Left kidney (tissue), 2 donors: ENCODE data around the gene PNPLA7. TPM values are rescaled to one million over a fixed set of nuclear protein-coding genes. Genes with fewer than 3 reads are reported as not detected.
A peak's percentile ranks its signal among the peaks of the same experiment; 100 is the strongest.
"Not testable (repeated sequence)": the region's sequence is repeated elsewhere in the genome, so short reads cannot be mapped to it uniquely, and the experiment has no call there.

ENCODE experiments used
- DNase-seq: peaks from one replicate; pipeline ENCODE4 v3.0.0-alpha.2; 2013
- polyA plus RNA-seq: library from polyadenylated mRNA; unstranded; fragments of 120-200 nt; gene quantifications from one replicate; pipeline ENCODE4 v1.2.1, GENCODE V29; 2013; ENCODE audit not compliant: insufficient read length

Gene PNPLA7
- polyA plus RNA-seq, 1 donor, result 3.7 TPM

GRCh38 chr9:137543237-137543963 lies 6.8 kb downstream of the PNPLA7 start:
- DNase-seq, result no peak

GRCh38 chr9:137542486-137542885 lies 7.7 kb downstream of the PNPLA7 start:
- no peak for DNase-seq

- DNase-seq, result no peak
Observed at GRCh38 chr9:137540536-137540935, 9.7 kb downstream of the PNPLA7 start.

GRCh38 chr9:137538058-137538457 lies 12.1 kb downstream of the PNPLA7 start:
- no peak for DNase-seq

GRCh38 chr9:137536594-137537131 lies 13.5 kb downstream of the PNPLA7 start:
- not testable (repeated sequence) for DNase-seq

- DNase-seq, result no peak
Observed at GRCh38 chr9:137535120-137535428, 15.1 kb downstream of the PNPLA7 start.

- peak; percentile 76 for DNase-seq
Observed at GRCh38 chr9:137534256-137535119, 15.7 kb downstream of the PNPLA7 start.

GRCh38 chr9:137532891-137533468 lies 17.2 kb downstream of the PNPLA7 start:
- not testable (repeated sequence) for DNase-seq

- DNase-seq, result no peak
Observed at GRCh38 chr9:137531099-137531765, 19.0 kb downstream of the PNPLA7 start.

GRCh38 chr9:137530331-137530730 lies 19.9 kb downstream of the PNPLA7 start:
- DNase-seq, result no peak

- DNase-seq, result no peak
Observed at GRCh38 chr9:137524981-137525317, 25.3 kb downstream of the PNPLA7 start.

- DNase-seq, result no peak
Observed at GRCh38 chr9:137524161-137524980, 25.8 kb downstream of the PNPLA7 start.

- DNase-seq, result no peak
Observed at GRCh38 chr9:137522746-137523455, 27.3 kb downstream of the PNPLA7 start.

GRCh38 chr9:137521405-137521985 lies 28.7 kb downstream of the PNPLA7 start:
- no peak for DNase-seq

GRCh38 chr9:137520614-137521404 lies 29.4 kb downstream of the PNPLA7 start:
- DNase-seq, result no peak

- DNase-seq, result no peak
Observed at GRCh38 chr9:137519553-137519952, 30.6 kb downstream of the PNPLA7 start.

GRCh38 chr9:137518661-137519459 lies 31.3 kb downstream of the PNPLA7 start:
- not testable (repeated sequence) for DNase-seq

GRCh38 chr9:137516144-137516917 lies 33.9 kb downstream of the PNPLA7 start:
- no peak for DNase-seq
